GM19467 (cell line): ENCODE data around the gene LANCL2.
"Not testable (repeated sequence)": the region's sequence is repeated elsewhere in the genome, so short reads cannot be mapped to it uniquely, and the experiment has no call there.

Experiments
- ATAC-seq: cut with Tn5 transposase; IDR thresholded peaks from one replicate; pipeline ENCODE4 v1.9.1; 2021; ENCODE audit warnings: mild to moderate bottlenecking, moderate library complexity; ENCODE audit not compliant: unreplicated experiment

The LANCL2 gene

GRCh38 chr7:55402506-55402905 is 37.4 kb downstream of the LANCL2 start:
- not testable (repeated sequence) for ATAC-seq

- ATAC-seq, result no peak
These were observed 40.9 kb downstream of the LANCL2 start for GRCh38 chr7:55405856-55406541.

- peak; percentile 47 for ATAC-seq
These were observed 44.5 kb downstream of the LANCL2 start for GRCh38 chr7:55409482-55410225.

GRCh38 chr7:55410667-55411239 is 45.6 kb downstream of the LANCL2 start:
- ATAC-seq, result no peak

- no peak for ATAC-seq
These were observed 46.7 kb downstream of the LANCL2 start for GRCh38 chr7:55411844-55412243.

GRCh38 chr7:55413442-55413841 is 48.3 kb downstream of the LANCL2 start:
- no peak for ATAC-seq

GRCh38 chr7:55415173-55415778 is 50.1 kb downstream of the LANCL2 start:
- ATAC-seq, result peak; percentile 84

- not testable (repeated sequence) for ATAC-seq
These were observed 52.3 kb downstream of the LANCL2 start for GRCh38 chr7:55417456-55417855.

GRCh38 chr7:55420530-55420929 is 55.4 kb downstream of the LANCL2 start:
- no peak for ATAC-seq

- ATAC-seq, result no peak
These were observed 58.2 kb downstream of the LANCL2 start for GRCh38 chr7:55423277-55423711.

GRCh38 chr7:55423891-55424290 is 58.8 kb downstream of the LANCL2 start:
- no peak for ATAC-seq

GRCh38 chr7:55425141-55425752 is 60.1 kb downstream of the LANCL2 start:
- ATAC-seq, result no peak

GRCh38 chr7:55426676-55427075 is 61.5 kb downstream of the LANCL2 start:
- ATAC-seq, result no peak

- no peak for ATAC-seq
These were observed 62.2 kb downstream of the LANCL2 start for GRCh38 chr7:55427342-55427741.

GRCh38 chr7:55427800-55428199 is 62.7 kb downstream of the LANCL2 start:
- ATAC-seq, result no peak

- ATAC-seq, result no peak
These were observed 64.8 kb downstream of the LANCL2 start for GRCh38 chr7:55429835-55430499.

GRCh38 chr7:55431898-55432297 is 66.8 kb downstream of the LANCL2 start:
- no peak for ATAC-seq

GRCh38 chr7:55432506-55432905 is 67.4 kb downstream of the LANCL2 start:
- no peak for ATAC-seq

- no peak for ATAC-seq
These were observed 68.0 kb downstream of the LANCL2 start for GRCh38 chr7:55432939-55433784.

- no peak for ATAC-seq
These were observed 70.3 kb downstream of the LANCL2 start for GRCh38 chr7:55435466-55435865.
